ENCODE data around the gene CYP1A2.

The CYP1A2 gene

GRCh38 chr15:74798388-74799254, 50.0 kb downstream of the CYP1A2 start:
- peaks cover 35% of the 10 kb centered on the region for H3K4me1 ChIP-seq (ENCODE audit: low read depth, poor library complexity, severe bottlenecking)
- H3K27ac ChIP-seq, result peak overlapping the region; percentile 55; the same call in 1 of the 2 replicates
- no peak overlapping the region for H3K9ac ChIP-seq
- no peak overlapping the region; the same call in 1 of the 2 replicates for H3K4me2 ChIP-seq
- no peaks in the 10 kb centered on the region for H3K27me3 ChIP-seq (ENCODE audit: insufficient read depth, low read depth)
- no peaks in the 10 kb centered on the region for H3K36me3 ChIP-seq (ENCODE audit: insufficient read depth)
- no peak overlapping the region for H2AFZ ChIP-seq (ENCODE audit: low read depth)
- no peak overlapping the region for H3K4me3 ChIP-seq (IDR thresholded peaks at IDR 0.05; ENCODE audit: insufficient read depth, low read depth, low read length)
- H3K79me2 ChIP-seq (ENCODE audit: insufficient read depth, low read depth), result peaks cover 37% of the 10 kb centered on the region; the same call in 1 of the 2 replicates
- no peaks in the 10 kb centered on the region for H4K20me1 ChIP-seq (ENCODE audit: insufficient read depth)
- no peak for TF ChIP-seq CTCF (conservative IDR thresholded peaks at IDR 0.05; ENCODE audit: low read depth, low read length)

DNA sequence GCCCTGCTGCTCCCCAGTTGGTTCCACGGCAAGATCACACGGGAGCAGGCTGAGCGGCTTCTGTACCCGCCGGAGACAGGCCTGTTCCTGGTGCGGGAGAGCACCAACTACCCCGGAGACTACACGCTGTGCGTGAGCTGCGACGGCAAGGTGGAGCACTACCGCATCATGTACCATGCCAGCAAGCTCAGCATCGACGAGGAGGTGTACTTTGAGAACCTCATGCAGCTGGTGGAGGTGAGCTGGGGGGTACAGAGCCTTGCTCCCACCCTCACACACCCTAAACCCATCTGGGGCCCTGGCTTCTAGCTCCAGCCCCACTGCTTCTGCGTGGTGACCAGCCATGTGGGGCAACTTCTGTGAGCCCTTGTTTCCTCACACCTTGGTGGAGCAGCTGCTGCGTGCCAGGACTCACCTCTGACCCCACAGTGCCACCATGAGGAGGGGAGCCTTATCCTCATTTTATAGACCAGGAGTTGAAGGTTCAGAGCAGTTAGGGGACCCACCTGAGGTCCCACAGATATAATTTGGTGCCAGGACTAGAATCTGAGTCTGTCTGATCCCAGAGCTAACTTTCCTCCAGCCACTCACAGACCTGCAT, 50.7 kb downstream of the CYP1A2 start:
- Histone ChIP-seq H3K4me3 (IDR thresholded peaks at IDR 0.05; ENCODE audit: insufficient read depth, low read depth, low read length) (no peak overlapping the region), H3K36me3 (ENCODE audit: insufficient read depth) (no peaks in the 10 kb centered on the region), H3K4me2 (peak overlapping the region; percentile 50; the same call in 1 of the 2 replicates), H2AFZ (ENCODE audit: low read depth) (no peak overlapping the region), H3K79me2 (ENCODE audit: insufficient read depth, low read depth) (peaks cover 36% of the 10 kb centered on the region; the same call in 1 of the 2 replicates), H4K20me1 (ENCODE audit: insufficient read depth) (no peaks in the 10 kb centered on the region), H3K9ac (peak overlapping the region; percentile 44; the same call in 1 of the 2 replicates), H3K4me1 (ENCODE audit: low read depth, poor library complexity, severe bottlenecking) (peaks cover 35% of the 10 kb centered on the region), H3K27me3 (ENCODE audit: insufficient read depth, low read depth) (no peaks in the 10 kb centered on the region), H3K27ac (peak overlapping the region; percentile 55)
- TF ChIP-seq CTCF (conservative IDR thresholded peaks at IDR 0.05; ENCODE audit: low read depth, low read length), result no peak

- H3K79me2 ChIP-seq (ENCODE audit: insufficient read depth, low read depth), result peaks cover 29% of the 10 kb centered on the region; the same call in 1 of the 2 replicates
- H3K9ac ChIP-seq, result peak overlapping the region; percentile 44; the same call in 1 of the 2 replicates
Observed at GRCh38 chr15:74799856-74800558, 51.4 kb downstream of the CYP1A2 start.

More at GRCh38 chr15:74799856-74800558, 51.4 kb downstream of the CYP1A2 start:
- Histone ChIP-seq H3K36me3 (ENCODE audit: insufficient read depth) (no peaks in the 10 kb centered on the region), H3K4me2 (peak overlapping the region; percentile 50; the same call in 1 of the 2 replicates), H4K20me1 (ENCODE audit: insufficient read depth) (no peaks in the 10 kb centered on the region), H3K27ac (peak overlapping the region; percentile 55), H3K4me3 (IDR thresholded peaks at IDR 0.05; ENCODE audit: insufficient read depth, low read depth, low read length) (no peak overlapping the region), H2AFZ (ENCODE audit: low read depth) (no peak overlapping the region), H3K27me3 (ENCODE audit: insufficient read depth, low read depth) (no peaks in the 10 kb centered on the region), H3K4me1 (ENCODE audit: low read depth, poor library complexity, severe bottlenecking) (peaks cover 35% of the 10 kb centered on the region)
- peak; percentile 91 for TF ChIP-seq CTCF (conservative IDR thresholded peaks at IDR 0.05; ENCODE audit: low read depth, low read length)
